H1 (cell line): ENCODE data around the gene AGT. TPM values are rescaled to one million over a fixed set of nuclear protein-coding genes. Genes with fewer than 3 reads are reported as not detected.

Experiments used
- CBX8 ChIP-seq: fragments of 300-800, 300-1000 bp; sonication (generic); IDR thresholded peaks from 2 replicates; pipeline ENCODE4 v1.7.1; 2016; ENCODE audit warnings: low read depth, low read length, borderline replicate concordance
- CEBPB ChIP-seq: IDR thresholded peaks from 2 replicates; pipeline ENCODE4 v1.6.1; 2012; ENCODE audit warnings: low read depth, low read length
- CHD1 ChIP-seq: IDR thresholded peaks from 2 replicates; pipeline ENCODE4 v1.6.1; 2012; ENCODE audit warnings: low read depth, low read length, improper control_type of control experiment
- CTBP2 ChIP-seq: IDR thresholded peaks from 2 replicates; pipeline ENCODE4 v1.7.0; 2011; ENCODE audit warnings: borderline replicate concordance, mild to moderate bottlenecking, moderate library complexity, mixed read lengths, low read length; ENCODE audit not compliant: insufficient read depth, insufficient read length
- RNF2 ChIP-seq: fragments of 200-900, 300-1000 bp; sonication (generic); IDR thresholded peaks from 2 replicates; pipeline ENCODE4 v1.7.1; 2016; ENCODE audit warnings: borderline replicate concordance, low read depth, mild to moderate bottlenecking, antibody characterized with exemption, low read length; ENCODE audit not compliant: poor library complexity, severe bottlenecking; ENCODE audit errors: missing control alignments
- TAF7 ChIP-seq: optimal IDR thresholded peaks from 2 replicates; pipeline ENCODE3; 2011; ENCODE audit warnings: low read depth, mild to moderate bottlenecking, inconsistent platforms, low read length, moderate library complexity, borderline replicate concordance
- polyA plus RNA-seq, 7 experiments: library from polyadenylated mRNA; depleted of rRNA in 3 of 7; stranded (reverse) in 5 of 7; unstranded in 2 of 7; fragments of >200 nt in 5 of 7; fragments of 200-250 nt in 2 of 7; gene quantifications; 1 replicate in 5 of 7; 2 replicates in 1 of 7; 4 replicates in 1 of 7; pipeline versions ENCODE4 v1.2.1 to v1.2.3, GENCODE V29; 2011 to 2013; ENCODE audit warnings: missing spikeins in 2 of 7, mixed read lengths in 2 of 7
- total RNA-seq: library from RNA; stranded (reverse); fragmentation: NEBNext Ultra II Directional; extraction: Animal tissue kit (Norgen Biotek cat#: 25700); gene quantifications from 2 replicates; pipeline ENCODE4 v1.2.1, GENCODE V29; 2021
- TF ChIP-seq, protein P1 (sequence below): fragments of 300-600 bp; sonication (generic); IDR thresholded peaks from 2 replicates; pipeline ENCODE4 v1.7.1; 2012; ENCODE audit warnings: low read length, moderate library complexity, mild to moderate bottlenecking, inconsistent platforms; ENCODE audit not compliant: insufficient replicate concordance
- TF ChIP-seq, protein P2 (sequence below): IDR thresholded peaks from 2 replicates; pipeline ENCODE4 v1.6.1; 2012; ENCODE audit warnings: inconsistent platforms
- TF ChIP-seq, protein P3 (sequence below): IDR thresholded peaks from 2 replicates; pipeline ENCODE4 v1.6.1; 2012; ENCODE audit warnings: low read length, inconsistent platforms

AGT gene
- total and polyA plus RNA-seq, 2 of the 8 experiments (the other 6 are each of a cell fraction or from before 2014, with no cell fraction given), result 0.20 TPM; not detected in 1

- TF ChIP-seq, protein P1, sequence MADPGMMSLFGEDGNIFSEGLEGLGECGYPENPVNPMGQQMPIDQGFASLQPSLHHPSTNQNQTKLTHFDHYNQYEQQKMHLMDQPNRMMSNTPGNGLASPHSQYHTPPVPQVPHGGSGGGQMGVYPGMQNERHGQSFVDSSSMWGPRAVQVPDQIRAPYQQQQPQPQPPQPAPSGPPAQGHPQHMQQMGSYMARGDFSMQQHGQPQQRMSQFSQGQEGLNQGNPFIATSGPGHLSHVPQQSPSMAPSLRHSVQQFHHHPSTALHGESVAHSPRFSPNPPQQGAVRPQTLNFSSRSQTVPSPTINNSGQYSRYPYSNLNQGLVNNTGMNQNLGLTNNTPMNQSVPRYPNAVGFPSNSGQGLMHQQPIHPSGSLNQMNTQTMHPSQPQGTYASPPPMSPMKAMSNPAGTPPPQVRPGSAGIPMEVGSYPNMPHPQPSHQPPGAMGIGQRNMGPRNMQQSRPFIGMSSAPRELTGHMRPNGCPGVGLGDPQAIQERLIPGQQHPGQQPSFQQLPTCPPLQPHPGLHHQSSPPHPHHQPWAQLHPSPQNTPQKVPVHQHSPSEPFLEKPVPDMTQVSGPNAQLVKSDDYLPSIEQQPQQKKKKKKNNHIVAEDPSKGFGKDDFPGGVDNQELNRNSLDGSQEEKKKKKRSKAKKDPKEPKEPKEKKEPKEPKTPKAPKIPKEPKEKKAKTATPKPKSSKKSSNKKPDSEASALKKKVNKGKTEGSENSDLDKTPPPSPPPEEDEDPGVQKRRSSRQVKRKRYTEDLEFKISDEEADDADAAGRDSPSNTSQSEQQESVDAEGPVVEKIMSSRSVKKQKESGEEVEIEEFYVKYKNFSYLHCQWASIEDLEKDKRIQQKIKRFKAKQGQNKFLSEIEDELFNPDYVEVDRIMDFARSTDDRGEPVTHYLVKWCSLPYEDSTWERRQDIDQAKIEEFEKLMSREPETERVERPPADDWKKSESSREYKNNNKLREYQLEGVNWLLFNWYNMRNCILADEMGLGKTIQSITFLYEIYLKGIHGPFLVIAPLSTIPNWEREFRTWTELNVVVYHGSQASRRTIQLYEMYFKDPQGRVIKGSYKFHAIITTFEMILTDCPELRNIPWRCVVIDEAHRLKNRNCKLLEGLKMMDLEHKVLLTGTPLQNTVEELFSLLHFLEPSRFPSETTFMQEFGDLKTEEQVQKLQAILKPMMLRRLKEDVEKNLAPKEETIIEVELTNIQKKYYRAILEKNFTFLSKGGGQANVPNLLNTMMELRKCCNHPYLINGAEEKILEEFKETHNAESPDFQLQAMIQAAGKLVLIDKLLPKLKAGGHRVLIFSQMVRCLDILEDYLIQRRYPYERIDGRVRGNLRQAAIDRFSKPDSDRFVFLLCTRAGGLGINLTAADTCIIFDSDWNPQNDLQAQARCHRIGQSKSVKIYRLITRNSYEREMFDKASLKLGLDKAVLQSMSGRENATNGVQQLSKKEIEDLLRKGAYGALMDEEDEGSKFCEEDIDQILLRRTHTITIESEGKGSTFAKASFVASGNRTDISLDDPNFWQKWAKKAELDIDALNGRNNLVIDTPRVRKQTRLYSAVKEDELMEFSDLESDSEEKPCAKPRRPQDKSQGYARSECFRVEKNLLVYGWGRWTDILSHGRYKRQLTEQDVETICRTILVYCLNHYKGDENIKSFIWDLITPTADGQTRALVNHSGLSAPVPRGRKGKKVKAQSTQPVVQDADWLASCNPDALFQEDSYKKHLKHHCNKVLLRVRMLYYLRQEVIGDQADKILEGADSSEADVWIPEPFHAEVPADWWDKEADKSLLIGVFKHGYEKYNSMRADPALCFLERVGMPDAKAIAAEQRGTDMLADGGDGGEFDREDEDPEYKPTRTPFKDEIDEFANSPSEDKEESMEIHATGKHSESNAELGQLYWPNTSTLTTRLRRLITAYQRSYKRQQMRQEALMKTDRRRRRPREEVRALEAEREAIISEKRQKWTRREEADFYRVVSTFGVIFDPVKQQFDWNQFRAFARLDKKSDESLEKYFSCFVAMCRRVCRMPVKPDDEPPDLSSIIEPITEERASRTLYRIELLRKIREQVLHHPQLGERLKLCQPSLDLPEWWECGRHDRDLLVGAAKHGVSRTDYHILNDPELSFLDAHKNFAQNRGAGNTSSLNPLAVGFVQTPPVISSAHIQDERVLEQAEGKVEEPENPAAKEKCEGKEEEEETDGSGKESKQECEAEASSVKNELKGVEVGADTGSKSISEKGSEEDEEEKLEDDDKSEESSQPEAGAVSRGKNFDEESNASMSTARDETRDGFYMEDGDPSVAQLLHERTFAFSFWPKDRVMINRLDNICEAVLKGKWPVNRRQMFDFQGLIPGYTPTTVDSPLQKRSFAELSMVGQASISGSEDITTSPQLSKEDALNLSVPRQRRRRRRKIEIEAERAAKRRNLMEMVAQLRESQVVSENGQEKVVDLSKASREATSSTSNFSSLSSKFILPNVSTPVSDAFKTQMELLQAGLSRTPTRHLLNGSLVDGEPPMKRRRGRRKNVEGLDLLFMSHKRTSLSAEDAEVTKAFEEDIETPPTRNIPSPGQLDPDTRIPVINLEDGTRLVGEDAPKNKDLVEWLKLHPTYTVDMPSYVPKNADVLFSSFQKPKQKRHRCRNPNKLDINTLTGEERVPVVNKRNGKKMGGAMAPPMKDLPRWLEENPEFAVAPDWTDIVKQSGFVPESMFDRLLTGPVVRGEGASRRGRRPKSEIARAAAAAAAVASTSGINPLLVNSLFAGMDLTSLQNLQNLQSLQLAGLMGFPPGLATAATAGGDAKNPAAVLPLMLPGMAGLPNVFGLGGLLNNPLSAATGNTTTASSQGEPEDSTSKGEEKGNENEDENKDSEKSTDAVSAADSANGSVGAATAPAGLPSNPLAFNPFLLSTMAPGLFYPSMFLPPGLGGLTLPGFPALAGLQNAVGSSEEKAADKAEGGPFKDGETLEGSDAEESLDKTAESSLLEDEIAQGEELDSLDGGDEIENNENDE, result no peak
- TF ChIP-seq CHD1 (no peak), CEBPB (no peak), CBX8 (no peak), CTBP2 (no peak), RNF2 (no peak), TAF7 (no peak)
- TF ChIP-seq, protein P2, sequence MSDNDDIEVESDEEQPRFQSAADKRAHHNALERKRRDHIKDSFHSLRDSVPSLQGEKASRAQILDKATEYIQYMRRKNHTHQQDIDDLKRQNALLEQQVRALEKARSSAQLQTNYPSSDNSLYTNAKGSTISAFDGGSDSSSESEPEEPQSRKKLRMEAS, result no peak
- TF ChIP-seq, protein P3, sequence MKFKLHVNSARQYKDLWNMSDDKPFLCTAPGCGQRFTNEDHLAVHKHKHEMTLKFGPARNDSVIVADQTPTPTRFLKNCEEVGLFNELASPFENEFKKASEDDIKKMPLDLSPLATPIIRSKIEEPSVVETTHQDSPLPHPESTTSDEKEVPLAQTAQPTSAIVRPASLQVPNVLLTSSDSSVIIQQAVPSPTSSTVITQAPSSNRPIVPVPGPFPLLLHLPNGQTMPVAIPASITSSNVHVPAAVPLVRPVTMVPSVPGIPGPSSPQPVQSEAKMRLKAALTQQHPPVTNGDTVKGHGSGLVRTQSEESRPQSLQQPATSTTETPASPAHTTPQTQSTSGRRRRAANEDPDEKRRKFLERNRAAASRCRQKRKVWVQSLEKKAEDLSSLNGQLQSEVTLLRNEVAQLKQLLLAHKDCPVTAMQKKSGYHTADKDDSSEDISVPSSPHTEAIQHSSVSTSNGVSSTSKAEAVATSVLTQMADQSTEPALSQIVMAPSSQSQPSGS, result no peak
These were observed 55.2 kb downstream of the AGT start (continued) for GRCh38 chr1:230658691-230659090.
